Measurements from ENCODE around the gene SLC46A1. TPM values are rescaled to one million over a fixed set of nuclear protein-coding genes. Genes with fewer than 3 reads are reported as not detected.

SLC46A1 gene
- polyA plus RNA-seq, 3 donors = 12.5 to 15.1 (median 13.5) TPM

Other genes with a start within 250 kb of the SLC46A1 start
- 10 to 100 TPM; 50.0 to 63.4 (median 50.0) TPM for gene TMEM97, start 87.0 kb downstream of the SLC46A1 start, polyA plus RNA-seq (ENCODE audit: insufficient read length in 3 of 3)
- gene IFT20, start 70.7 kb downstream of the SLC46A1 start, polyA plus RNA-seq (ENCODE audit: insufficient read length in 3 of 3) = 10 to 100 TPM; 52.8 to 60.9 (median 58.2) TPM
- 10 to 100 TPM; 42.2 to 44.6 (median 42.3) TPM for gene TNFAIP1, start 70.5 kb downstream of the SLC46A1 start, polyA plus RNA-seq (ENCODE audit: insufficient read length in 3 of 3)
- gene POLDIP2, start 48.7 kb downstream of the SLC46A1 start, polyA plus RNA-seq (ENCODE audit: insufficient read length in 3 of 3) = 10 to 100 TPM; 87.4 to 92.1 (median 88.0) TPM
- gene SEBOX, start 41.0 kb downstream of the SLC46A1 start, polyA plus RNA-seq (ENCODE audit: insufficient read length in 3 of 3) = not detected
- 10 to 100 TPM; 15.4 to 26.1 (median 19.4) TPM for gene VTN, start 35.9 kb downstream of the SLC46A1 start, polyA plus RNA-seq (ENCODE audit: insufficient read length in 3 of 3)
- gene SARM1, start 34.5 kb downstream of the SLC46A1 start, polyA plus RNA-seq (ENCODE audit: insufficient read length in 3 of 3) = 10 to 100 TPM; 10.5 to 15.9 (median 15.4) TPM
- gene SLC13A2, start 67.4 kb upstream of the SLC46A1 start, polyA plus RNA-seq (ENCODE audit: insufficient read length in 3 of 3) = 10 to 100 TPM; 12.2 to 16.7 (median 13.3) TPM
- gene FOXN1, start 100.1 kb upstream of the SLC46A1 start, polyA plus RNA-seq (ENCODE audit: insufficient read length in 3 of 3) = under 1 TPM; 0.49 to 0.92 (median 0.68) TPM
- gene UNC119, start 146.4 kb upstream of the SLC46A1 start, polyA plus RNA-seq (ENCODE audit: insufficient read length in 3 of 3) = 10 to 100 TPM; 53.8 to 63.2 (median 59.6) TPM
- 10 to 100 TPM; 94.7 to 98.0 (median 94.9) TPM for gene PIGS, start 165.3 kb upstream of the SLC46A1 start, polyA plus RNA-seq (ENCODE audit: insufficient read length in 3 of 3)
- 10 to 100 TPM; 26.5 to 28.3 (median 27.3) TPM for gene ALDOC, start 170.7 kb upstream of the SLC46A1 start, polyA plus RNA-seq (ENCODE audit: insufficient read length in 3 of 3)
- 10 to 100 TPM; 54.1 to 70.3 (median 68.1) TPM for gene SPAG5, start 192.8 kb upstream of the SLC46A1 start, polyA plus RNA-seq (ENCODE audit: insufficient read length in 3 of 3)
- 10 to 100 TPM; 12.2 to 31.0 (median 14.7) TPM for gene RSKR, start 208.0 kb upstream of the SLC46A1 start, polyA plus RNA-seq (ENCODE audit: insufficient read length in 3 of 3)
- 100 to 1,000 TPM in 1 of 3 donors, 10 to 100 TPM in 2; 93.5 to 100 (median 94.8) TPM for gene BLTP2, start 238.9 kb upstream of the SLC46A1 start, polyA plus RNA-seq (ENCODE audit: insufficient read length in 3 of 3)

Measured in renal cortex interstitium (tissue), 3 donors.